Measurements from ENCODE around the gene PFDN2. TPM values are rescaled to one million over a fixed set of nuclear protein-coding genes. Genes with fewer than 3 reads are reported as not detected.

The PFDN2 gene
- total and polyA plus RNA-seq, 2 of the 8 experiments (the other 6 are each of a cell fraction or from before 2014, with no cell fraction given): 66.2 to 71.2 TPM

DNA sequence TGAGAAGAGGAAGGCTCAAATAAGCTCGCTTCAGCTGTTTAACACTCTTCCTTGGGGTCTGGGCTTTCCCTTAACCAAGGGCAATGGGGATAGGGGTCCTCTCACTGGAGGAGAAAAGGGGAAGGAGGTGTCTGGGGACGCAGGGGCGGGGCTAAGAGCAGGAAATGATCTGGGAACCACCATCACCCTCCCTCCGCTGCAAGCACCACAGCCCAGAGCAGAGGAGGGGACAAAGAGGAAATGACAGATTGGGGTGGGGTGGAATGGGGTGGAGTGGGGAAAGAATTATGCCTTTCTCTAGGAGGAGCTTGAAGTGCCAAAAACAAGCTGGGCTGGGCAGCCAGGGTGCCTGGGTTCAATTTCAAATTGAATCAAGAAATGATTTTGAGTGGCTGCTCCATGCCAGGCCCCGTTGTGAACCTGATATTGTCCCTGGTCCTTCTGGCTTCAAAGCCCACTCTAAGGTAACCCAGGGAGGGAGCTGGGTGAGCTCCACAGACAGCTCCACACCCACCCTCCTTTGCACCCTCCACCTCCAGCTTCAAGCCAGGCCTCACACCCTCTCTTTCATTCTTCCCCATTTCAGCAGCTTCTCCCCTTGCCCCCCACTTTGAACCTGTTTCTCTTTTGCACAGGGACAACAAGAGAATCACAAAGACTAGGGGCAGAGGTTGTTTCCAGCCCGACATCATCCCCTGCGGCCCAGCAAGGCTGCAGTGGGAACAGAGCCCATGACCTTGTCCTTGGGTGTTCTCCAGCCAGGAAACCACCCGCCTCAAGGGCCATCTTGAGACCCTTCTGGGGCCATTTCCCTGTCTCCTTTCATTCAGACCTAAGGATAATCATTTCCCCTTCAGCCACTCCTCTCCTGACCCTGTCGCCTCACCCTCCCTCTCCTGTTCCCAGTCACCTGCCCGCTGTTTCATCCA, 49.3 kb downstream of the PFDN2 start:
- Histone ChIP-seq H4K8ac (ENCODE audit: extremely low read depth, insufficient read depth, low read length) (peak overlapping the region; percentile 70; the same call in 1 of the 2 replicates), H2AFZ (ENCODE audit: low read length) (no peak overlapping the region)
- CTCF ChIA-PET (ENCODE audit: partially characterized antibody): interaction anchor here (0.7 to 17.8 kb wide), 6 partner anchors 9 to 288 kb away, joined by 3 to 282 read pairs (median 4); partner anchors contain the start of genes KLHDC9 and NECTIN4

More for the DNA sequence above, 49.3 kb downstream of the PFDN2 start:
- peak overlapping the region; percentile 84 for H3K4ac ChIP-seq (replicated peaks; ENCODE audit: insufficient read length, low read depth, low read length)
- no peak overlapping the region for H3K9ac ChIP-seq (replicated peaks in 1 of 4; ENCODE audit: extremely low read depth in 1 of 4, low read depth in 3 of 4, low read length in 3 of 4)
- TF ChIP-seq, protein P1, sequence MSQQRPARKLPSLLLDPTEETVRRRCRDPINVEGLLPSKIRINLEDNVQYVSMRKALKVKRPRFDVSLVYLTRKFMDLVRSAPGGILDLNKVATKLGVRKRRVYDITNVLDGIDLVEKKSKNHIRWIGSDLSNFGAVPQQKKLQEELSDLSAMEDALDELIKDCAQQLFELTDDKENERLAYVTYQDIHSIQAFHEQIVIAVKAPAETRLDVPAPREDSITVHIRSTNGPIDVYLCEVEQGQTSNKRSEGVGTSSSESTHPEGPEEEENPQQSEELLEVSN (IDR thresholded peaks at IDR 0.05): no peak
- TF ChIP-seq, protein P2, sequence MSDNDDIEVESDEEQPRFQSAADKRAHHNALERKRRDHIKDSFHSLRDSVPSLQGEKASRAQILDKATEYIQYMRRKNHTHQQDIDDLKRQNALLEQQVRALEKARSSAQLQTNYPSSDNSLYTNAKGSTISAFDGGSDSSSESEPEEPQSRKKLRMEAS (IDR thresholded peaks at IDR 0.05): no peak
- TF ChIP-seq, protein P3, sequence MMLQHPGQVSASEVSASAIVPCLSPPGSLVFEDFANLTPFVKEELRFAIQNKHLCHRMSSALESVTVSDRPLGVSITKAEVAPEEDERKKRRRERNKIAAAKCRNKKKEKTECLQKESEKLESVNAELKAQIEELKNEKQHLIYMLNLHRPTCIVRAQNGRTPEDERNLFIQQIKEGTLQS (IDR thresholded peaks at IDR 0.05; ENCODE audit: insufficient read depth, low read depth, low read length): no peak
- no peaks in the 10 kb centered on the region for H3K36me3 ChIP-seq (ENCODE audit: control insufficient read depth in 2 of 4, insufficient read depth in 4 of 4, low read length in 3 of 4)
- H3K56ac ChIP-seq (replicated peaks; ENCODE audit: insufficient read length, low read depth, low read length): no peak overlapping the region
- H3K18ac ChIP-seq (ENCODE audit: extremely low read depth, low read length): no peak overlapping the region
- DNase-seq (ENCODE audit: low read depth in 1 of 2, low spot score in 2 of 2) (no peak), FAIRE-seq (no peak)
- no peak overlapping the region for H3K4me3 ChIP-seq (ENCODE audit: extremely low read depth in 1 of 4, insufficient read depth in 2 of 4, low read depth in 3 of 4, low read length in 4 of 4)
- H4K5ac ChIP-seq (ENCODE audit: insufficient read length, low read depth, low read length): no peak overlapping the region
- H3K23me2 ChIP-seq (ENCODE audit: low read depth, low read length): no peaks in the 10 kb centered on the region
- no peak overlapping the region for H2BK12ac ChIP-seq (ENCODE audit: low read depth, low read length)
- H3K27ac ChIP-seq (ENCODE audit: low read depth, low read length): no peak overlapping the region
- POLR2A ChIA-PET (ENCODE audit: partially characterized antibody): interaction anchor here (1.0 to 1.4 kb wide), 2 partner anchors 29 to 64 kb away, joined by 3 to 4 read pairs; partner anchors contain the start of genes DEDD and TSTD1
- no peaks in the 10 kb centered on the region for H3K79me2 ChIP-seq (ENCODE audit: control insufficient read depth in 1 of 2, insufficient read depth in 2 of 2, low read length in 2 of 2)
- H3K4me1 ChIP-seq (replicated peaks in 1 of 4; ENCODE audit: control insufficient read depth in 3 of 4, insufficient read depth in 4 of 4, low read length in 3 of 4): peaks cover 0 to 8% (median 3%) of the 10 kb centered on the region in 4 experiments; a peak in 3 of 7 replicates
- WGBS, 2 experiments (ENCODE audit: extremely low coverage in 1 of 2, insufficient coverage in 1 of 2, insufficient read length in 1 of 2, insufficient replicate concordance in 2 of 2, low coverage in 1 of 2, low lambda C conversion rate in 2 of 2, missing lambda C conversion rate in 1 of 2): 86% methylated on average over 9 of the region's 10 CpGs; no CpG with 5 or more reads in 1 of the 2 experiments
- H4K20me1 ChIP-seq (replicated peaks in 1 of 2; ENCODE audit: control insufficient read depth in 1 of 2, insufficient read depth in 2 of 2, low read length in 2 of 2): peaks cover 0 to 3% of the 10 kb centered on the region in 2 experiments
- H3K79me1 ChIP-seq (ENCODE audit: low read depth, low read length): no peaks in the 10 kb centered on the region
- peak overlapping the region; percentile 30 for H4K91ac ChIP-seq (replicated peaks; ENCODE audit: insufficient read length, low read length)
- no peak overlapping the region for H2BK5ac ChIP-seq (ENCODE audit: low read depth, low read length)
- no peak overlapping the region for H3K4me2 ChIP-seq (ENCODE audit: insufficient read depth in 1 of 2, low read depth in 2 of 2, low read length in 2 of 2)
- no peak overlapping the region for H2BK120ac ChIP-seq (replicated peaks; ENCODE audit: low read depth, low read length)
- H3K14ac ChIP-seq (ENCODE audit: insufficient read length): no peak overlapping the region
- H2BK20ac ChIP-seq (ENCODE audit: low read length): no peak overlapping the region
- 0 out of 2 replicates have a peak overlapping the region, but pooled peaks have one; percentile 29 for H2BK15ac ChIP-seq (ENCODE audit: low read length)
- H3K9me3 ChIP-seq (ENCODE audit: insufficient read depth in 2 of 2, low read depth in 1 of 2, low read length in 1 of 2): no peaks in the 10 kb centered on the region
- H2AK5ac ChIP-seq (ENCODE audit: low read depth, low read length): no peak overlapping the region
- no peak overlapping the region for H3K23ac ChIP-seq (ENCODE audit: insufficient read length)
- no peaks in the 10 kb centered on the region for H3K27me3 ChIP-seq (replicated peaks in 1 of 4; ENCODE audit: control insufficient read depth in 3 of 4, extremely low read depth in 1 of 4, insufficient read depth in 3 of 4, low read length in 3 of 4)

All from H1 (cell line).